Endothelial cell of umbilical vein (primary cell): Measurements from ENCODE around the gene ESCO1.

Source experiments
- MYC ChIP-seq: IDR thresholded peaks from one replicate; pipeline ENCODE4 v1.6.1; 2011; ENCODE audit warnings: mild to moderate bottlenecking, low read depth, low read length
- POLR2A ChIP-seq: IDR thresholded peaks from 2 replicates; pipeline ENCODE4 v1.6.1; 2012; ENCODE audit warnings: low read depth, mild to moderate bottlenecking, control low read depth, low read length

DNA sequence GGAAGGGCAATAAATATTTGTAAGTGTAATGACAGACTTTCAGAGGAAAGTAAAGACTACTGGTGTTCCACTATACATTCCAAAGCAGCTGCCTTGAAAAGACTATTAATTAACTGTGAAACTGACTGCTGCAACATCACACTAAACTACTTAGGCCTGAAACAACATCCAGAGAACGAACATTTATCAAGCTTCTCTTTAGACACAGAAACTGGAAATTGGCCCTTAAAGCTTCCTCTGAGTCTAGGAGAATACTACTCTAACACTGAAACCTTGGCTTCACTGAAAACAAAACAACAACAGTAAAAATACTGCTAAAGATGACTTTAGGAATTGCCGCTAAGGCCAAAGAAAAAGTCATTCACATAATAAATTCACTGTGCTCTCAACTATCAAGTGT lies 74.6 kb downstream of the ESCO1 start:
- no peak for TF ChIP-seq POLR2A
- TF ChIP-seq MYC: no peak
